ENCODE results near the gene PRKAA2.

PRKAA2 gene

DNA sequence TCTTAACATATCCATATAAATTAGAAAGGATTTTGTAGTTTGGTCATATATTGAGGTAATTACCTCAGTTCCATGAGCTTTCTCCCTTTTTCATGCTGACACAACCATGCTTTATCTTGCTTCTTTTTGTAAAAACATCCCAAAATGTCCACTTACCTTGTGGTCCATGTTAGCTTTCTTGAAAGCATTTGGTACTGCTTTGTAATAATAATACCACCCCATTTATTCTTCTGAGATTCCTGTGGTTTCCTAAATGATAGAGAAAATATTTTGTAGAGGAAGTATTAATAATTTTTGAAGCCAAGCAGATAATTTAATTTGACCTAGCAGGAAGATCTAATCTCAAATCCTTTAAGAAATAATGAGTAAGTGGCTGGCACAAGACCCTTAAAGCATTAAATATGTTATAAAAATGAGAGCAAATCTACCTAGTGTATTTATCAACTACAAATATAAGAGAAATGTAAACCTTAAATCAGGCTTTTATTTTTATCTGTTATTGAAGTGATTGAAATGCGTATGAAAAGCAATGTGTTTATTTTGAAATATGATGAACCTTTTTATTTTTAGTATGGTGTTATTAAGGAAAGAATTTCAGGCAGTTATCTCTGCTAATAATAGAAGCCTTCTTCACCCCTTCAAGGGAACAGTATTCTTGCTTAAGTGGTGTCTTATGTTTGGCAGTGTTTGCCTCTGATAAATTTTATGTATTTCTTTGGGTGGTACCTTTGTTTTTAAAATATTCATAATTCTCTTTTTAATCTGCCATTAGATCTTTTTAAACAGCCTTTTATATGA, 9.2 kb downstream of the PRKAA2 start:
- Histone ChIP-seq H3K27ac (ENCODE audit: low read depth, low read length, poor library complexity, severe bottlenecking) (no peak overlapping the region), H3K4me2 (ENCODE audit: low read length) (no peak overlapping the region), H3K36me3 (ENCODE audit: insufficient read depth, low read length) (no peaks in the 10 kb centered on the region), H3K79me2 (ENCODE audit: insufficient read depth, low read length) (no peaks in the 10 kb centered on the region), H3K9me3 (ENCODE audit: low read length) (peaks cover 9% of the 10 kb centered on the region; the same call in 1 of the 2 replicates), H3K9me2 (ENCODE audit: low read depth, low read length) (no peaks in the 10 kb centered on the region), H4K20me1 (ENCODE audit: insufficient read depth, low read length) (no peaks in the 10 kb centered on the region), H3K9ac (ENCODE audit: low read length) (no peak overlapping the region), H3K4me1 (ENCODE audit: insufficient read depth, low read length, severe bottlenecking) (no peaks in the 10 kb centered on the region), H3K27me3 (ENCODE audit: insufficient read depth, low read length) (no peaks in the 10 kb centered on the region), H2AFZ (ENCODE audit: low read length) (no peak overlapping the region), H3K4me3 (ENCODE audit: low read depth, low read length, poor library complexity, severe bottlenecking) (no peak overlapping the region), H3F3A (ENCODE audit: insufficient read depth, low read length) (no peaks in the 10 kb centered on the region)
- TF ChIP-seq EZH2 (IDR thresholded peaks at IDR 0.05; ENCODE audit: borderline replicate concordance, low read length) = no peak
- TF ChIP-seq, protein P1, sequence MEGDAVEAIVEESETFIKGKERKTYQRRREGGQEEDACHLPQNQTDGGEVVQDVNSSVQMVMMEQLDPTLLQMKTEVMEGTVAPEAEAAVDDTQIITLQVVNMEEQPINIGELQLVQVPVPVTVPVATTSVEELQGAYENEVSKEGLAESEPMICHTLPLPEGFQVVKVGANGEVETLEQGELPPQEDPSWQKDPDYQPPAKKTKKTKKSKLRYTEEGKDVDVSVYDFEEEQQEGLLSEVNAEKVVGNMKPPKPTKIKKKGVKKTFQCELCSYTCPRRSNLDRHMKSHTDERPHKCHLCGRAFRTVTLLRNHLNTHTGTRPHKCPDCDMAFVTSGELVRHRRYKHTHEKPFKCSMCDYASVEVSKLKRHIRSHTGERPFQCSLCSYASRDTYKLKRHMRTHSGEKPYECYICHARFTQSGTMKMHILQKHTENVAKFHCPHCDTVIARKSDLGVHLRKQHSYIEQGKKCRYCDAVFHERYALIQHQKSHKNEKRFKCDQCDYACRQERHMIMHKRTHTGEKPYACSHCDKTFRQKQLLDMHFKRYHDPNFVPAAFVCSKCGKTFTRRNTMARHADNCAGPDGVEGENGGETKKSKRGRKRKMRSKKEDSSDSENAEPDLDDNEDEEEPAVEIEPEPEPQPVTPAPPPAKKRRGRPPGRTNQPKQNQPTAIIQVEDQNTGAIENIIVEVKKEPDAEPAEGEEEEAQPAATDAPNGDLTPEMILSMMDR (IDR thresholded peaks at IDR 0.05; ENCODE audit: low read length) = no peak

GRCh38 chr1:56655991-56656613, 11.0 kb downstream of the PRKAA2 start:
- no peaks in the 10 kb centered on the region for H4K20me1 ChIP-seq (ENCODE audit: insufficient read depth, low read length)
- no peak overlapping the region for H3K4me2 ChIP-seq (ENCODE audit: low read length)
- peaks cover 9% of the 10 kb centered on the region; the same call in 1 of the 2 replicates for H3K9me3 ChIP-seq (ENCODE audit: low read length)
- H3F3A ChIP-seq (ENCODE audit: insufficient read depth, low read length) = no peaks in the 10 kb centered on the region
- H3K4me1 ChIP-seq (ENCODE audit: insufficient read depth, low read length, severe bottlenecking) = no peaks in the 10 kb centered on the region
- H3K79me2 ChIP-seq (ENCODE audit: insufficient read depth, low read length) = no peaks in the 10 kb centered on the region
- H3K27ac ChIP-seq (ENCODE audit: low read depth, low read length, poor library complexity, severe bottlenecking) = no peak overlapping the region
- H3K27me3 ChIP-seq (ENCODE audit: insufficient read depth, low read length) = no peaks in the 10 kb centered on the region
- H3K36me3 ChIP-seq (ENCODE audit: insufficient read depth, low read length) = no peaks in the 10 kb centered on the region
- H2AFZ ChIP-seq (ENCODE audit: low read length) = no peak overlapping the region
- TF ChIP-seq EZH2 (IDR thresholded peaks at IDR 0.05; ENCODE audit: borderline replicate concordance, low read length) = no peak
- TF ChIP-seq, protein P1 (IDR thresholded peaks at IDR 0.05; ENCODE audit: low read length) = no peak
- H3K9me2 ChIP-seq (ENCODE audit: low read depth, low read length) = no peaks in the 10 kb centered on the region
- H3K4me3 ChIP-seq (ENCODE audit: low read depth, low read length, poor library complexity, severe bottlenecking) = no peak overlapping the region
- H3K9ac ChIP-seq (ENCODE audit: low read length) = no peak overlapping the region

DNA sequence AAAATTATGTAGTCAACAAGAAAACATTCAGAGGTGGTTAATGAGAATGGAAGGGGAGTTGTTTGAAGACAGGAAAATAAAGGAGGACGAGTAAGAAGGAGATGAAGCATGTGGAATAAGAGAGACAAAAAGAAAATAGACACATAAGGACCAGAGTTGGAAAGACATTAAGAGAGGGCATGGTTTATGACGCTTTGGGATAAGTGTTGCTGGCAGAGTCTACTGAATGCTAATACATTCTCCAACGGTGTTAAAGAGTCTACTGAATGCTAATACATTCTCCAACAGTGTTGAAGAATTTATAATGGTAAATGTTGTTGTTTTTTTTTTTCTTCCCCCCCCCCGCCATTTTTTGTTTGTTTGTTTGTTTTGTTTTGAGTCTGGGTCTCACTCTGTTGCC, 13.1 kb downstream of the PRKAA2 start:
- H3K27ac ChIP-seq (ENCODE audit: low read depth, low read length, poor library complexity, severe bottlenecking) = no peak overlapping the region
- H3F3A ChIP-seq (ENCODE audit: insufficient read depth, low read length) = no peaks in the 10 kb centered on the region
- H3K79me2 ChIP-seq (ENCODE audit: insufficient read depth, low read length) = no peaks in the 10 kb centered on the region
- H3K27me3 ChIP-seq (ENCODE audit: insufficient read depth, low read length) = no peaks in the 10 kb centered on the region
- H3K9me2 ChIP-seq (ENCODE audit: low read depth, low read length) = no peaks in the 10 kb centered on the region
- H3K9me3 ChIP-seq (ENCODE audit: low read length) = peaks cover 9% of the 10 kb centered on the region; the same call in 1 of the 2 replicates
- H3K9ac ChIP-seq (ENCODE audit: low read length) = no peak overlapping the region
- H3K4me2 ChIP-seq (ENCODE audit: low read length) = no peak overlapping the region
- H2AFZ ChIP-seq (ENCODE audit: low read length) = no peak overlapping the region
- H4K20me1 ChIP-seq (ENCODE audit: insufficient read depth, low read length) = no peaks in the 10 kb centered on the region
- H3K4me3 ChIP-seq (ENCODE audit: low read depth, low read length, poor library complexity, severe bottlenecking) = no peak overlapping the region
- no peaks in the 10 kb centered on the region for H3K4me1 ChIP-seq (ENCODE audit: insufficient read depth, low read length, severe bottlenecking)
- no peak for TF ChIP-seq EZH2 (IDR thresholded peaks at IDR 0.05; ENCODE audit: borderline replicate concordance, low read length)
- TF ChIP-seq, protein P1 (IDR thresholded peaks at IDR 0.05; ENCODE audit: low read length) = no peak
- no peaks in the 10 kb centered on the region for H3K36me3 ChIP-seq (ENCODE audit: insufficient read depth, low read length)
